ENCODE measurements around the gene PIP5K1C.
"Not testable (repeated sequence)": the region's sequence is repeated elsewhere in the genome, so short reads cannot be mapped to it uniquely, and the experiment has no call there.

PIP5K1C gene

DNA sequence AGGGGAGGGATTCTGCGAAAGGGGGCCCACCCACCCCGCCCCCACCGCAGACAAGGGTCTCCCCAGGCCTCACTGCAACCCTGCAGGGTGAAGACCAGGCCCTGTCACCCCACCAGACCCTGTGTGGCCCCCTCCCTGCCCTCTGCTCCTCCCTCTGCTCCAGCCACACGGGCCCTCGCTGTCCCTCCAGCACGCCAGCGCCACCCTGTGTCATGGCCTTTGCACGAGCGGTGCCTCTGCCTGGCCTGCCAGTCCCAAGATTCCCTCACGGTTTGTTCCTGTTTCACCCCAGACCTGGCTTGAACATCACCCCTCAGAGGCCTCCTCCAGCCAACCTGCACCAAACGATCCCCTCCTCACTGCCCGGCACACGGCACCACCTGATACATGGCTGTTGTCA is 27.3 kb downstream of the PIP5K1C start:
- no peak for DNase-seq

DNA sequence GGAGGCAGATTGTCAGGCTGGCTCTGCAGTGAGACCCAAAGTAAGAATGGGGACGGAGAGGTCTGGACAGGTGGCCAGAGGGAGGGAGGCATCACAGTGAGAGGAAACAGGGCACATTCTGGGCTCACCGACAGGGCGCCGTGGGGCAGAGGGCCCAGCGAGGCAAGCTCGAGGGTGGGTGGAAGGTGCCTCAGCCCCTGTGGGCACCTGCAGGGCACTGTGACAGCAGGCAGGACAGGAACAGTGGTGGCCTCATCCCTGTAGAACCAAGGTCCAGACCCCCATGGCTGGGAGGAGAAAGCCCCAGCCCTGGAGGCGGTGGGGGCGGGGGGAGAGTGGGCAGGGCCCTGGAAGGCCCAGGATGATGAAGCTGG is 27.7 kb downstream of the PIP5K1C start:
- no peak for DNase-seq

DNA sequence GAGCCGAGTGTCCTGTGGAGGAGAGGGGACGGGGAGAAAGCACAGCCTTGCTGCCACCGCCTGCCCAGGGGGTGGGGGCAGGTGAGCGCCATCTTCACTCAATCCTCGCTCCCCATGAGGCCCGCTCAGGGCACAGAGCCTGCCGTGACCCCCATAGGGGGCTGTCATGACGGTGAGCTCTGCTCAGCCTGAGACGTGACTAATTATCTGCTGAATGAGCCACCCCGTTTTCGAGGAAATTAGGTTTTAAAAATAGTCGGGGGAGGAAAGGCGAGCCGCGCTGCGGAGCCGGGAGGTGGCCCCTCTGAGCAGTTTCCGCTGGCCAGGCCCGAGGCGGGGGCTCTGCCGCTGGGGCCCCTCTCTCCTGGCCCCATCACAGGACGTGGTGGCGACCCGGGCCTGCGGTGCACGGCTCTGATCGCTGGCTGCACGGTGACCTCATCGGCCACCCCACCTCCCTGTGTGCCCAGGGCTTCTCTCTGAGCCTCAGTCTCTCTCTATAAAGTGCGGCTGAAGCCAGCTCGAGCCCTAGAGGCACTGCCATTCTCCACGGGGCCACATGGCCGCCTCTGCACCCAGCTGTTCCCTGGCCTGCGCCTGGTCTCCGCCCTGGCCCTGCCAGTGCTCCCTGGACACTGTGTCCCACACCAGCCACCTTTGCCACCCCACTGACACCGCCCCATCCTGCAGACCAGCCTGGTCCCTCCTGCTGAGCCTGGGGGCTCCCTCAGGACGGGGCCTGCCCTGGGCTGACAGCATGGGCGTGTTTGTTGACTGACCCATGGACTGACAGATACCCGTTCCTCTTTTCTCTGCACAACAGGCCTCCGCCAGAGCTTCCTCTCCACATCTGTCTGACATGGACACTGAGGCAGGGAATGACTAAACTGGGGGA is 28.3 kb downstream of the PIP5K1C start:
- no peak for DNase-seq

DNA sequence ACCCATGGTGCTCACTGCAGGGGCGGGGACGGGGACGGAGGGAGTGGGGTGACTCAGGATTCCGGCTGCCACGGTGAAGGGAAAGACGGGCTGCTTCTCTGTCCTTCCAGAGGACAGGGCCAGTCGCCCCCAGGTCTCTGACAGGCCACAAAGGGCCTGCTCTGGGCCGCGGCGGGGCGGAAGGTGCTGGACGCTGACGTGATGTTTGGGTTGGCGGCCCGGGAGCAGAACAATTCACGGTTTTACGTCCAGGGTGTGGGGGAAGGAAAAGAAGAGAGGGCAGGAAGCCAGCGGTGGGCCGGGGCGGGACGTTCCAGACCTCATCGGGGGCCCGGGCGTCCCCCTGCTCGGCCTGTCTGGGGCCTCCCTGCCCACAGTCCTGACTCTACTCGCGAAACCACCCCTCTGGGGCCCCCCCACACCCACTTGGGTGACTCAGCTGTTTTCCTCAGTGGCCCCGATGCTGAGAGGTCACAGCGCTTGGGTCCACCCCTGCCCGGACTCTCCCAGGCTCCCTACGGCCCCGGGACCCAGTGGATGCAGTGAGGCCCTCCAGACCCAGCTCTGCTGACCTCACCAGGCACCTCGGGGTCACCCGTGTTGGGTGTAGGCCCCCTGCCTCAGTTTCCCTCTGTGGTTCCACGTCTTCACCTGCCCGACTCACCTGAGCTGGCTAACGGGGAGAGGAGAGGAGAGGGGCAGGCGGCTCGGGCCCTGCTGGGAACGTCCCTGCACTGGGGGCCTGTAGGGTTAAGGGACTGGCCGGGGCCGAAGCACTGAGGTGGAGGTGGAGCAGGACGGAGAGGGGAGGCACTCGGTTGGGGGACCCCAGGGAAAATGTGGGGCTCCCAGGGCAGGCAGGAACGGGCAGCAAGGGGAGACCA is 29.2 kb downstream of the PIP5K1C start:
- DNase-seq: no peak

DNA sequence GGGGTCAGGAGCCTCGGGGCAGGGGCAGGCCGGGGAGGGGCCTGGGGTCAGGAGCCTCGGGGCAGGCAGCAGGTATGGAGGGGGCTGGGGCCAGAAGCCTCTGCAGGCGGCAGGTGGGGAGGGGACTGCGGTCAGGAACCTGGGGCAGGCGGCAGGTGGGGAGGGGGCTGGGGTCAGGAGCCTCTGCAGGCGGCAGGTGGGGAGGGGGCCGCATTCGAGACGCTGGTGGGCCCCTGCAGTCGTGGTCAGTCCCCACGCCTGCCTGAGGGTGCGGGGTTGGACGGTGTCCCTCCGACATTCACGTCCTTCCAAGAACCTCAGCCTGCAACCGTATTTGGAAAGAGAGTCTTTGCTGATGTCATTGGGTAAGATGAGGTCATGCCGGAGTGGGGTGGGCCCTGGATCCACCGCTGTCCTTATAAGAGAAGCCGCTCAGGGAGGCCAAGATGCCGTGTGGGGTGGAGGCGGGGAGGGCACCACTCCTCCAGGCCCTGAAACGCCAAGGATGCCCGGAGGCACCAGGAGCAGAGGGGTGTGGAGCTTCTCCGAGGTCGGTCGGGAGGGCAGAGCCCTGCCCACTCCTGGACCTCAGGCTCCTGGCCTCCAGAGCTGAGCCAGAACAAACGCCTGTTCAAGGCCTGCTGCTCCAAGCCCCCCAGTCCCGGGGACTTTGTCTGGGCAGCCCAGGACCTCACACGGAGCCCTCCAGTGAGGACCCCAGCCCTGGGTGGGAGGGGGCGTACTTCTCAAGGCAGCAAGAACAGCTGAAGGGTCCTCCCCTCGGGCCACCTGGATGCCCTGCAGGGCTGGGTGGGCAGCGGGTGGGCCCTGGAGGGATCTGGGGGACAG is 30.1 kb downstream of the PIP5K1C start:
- DNase-seq: no peak

DNA sequence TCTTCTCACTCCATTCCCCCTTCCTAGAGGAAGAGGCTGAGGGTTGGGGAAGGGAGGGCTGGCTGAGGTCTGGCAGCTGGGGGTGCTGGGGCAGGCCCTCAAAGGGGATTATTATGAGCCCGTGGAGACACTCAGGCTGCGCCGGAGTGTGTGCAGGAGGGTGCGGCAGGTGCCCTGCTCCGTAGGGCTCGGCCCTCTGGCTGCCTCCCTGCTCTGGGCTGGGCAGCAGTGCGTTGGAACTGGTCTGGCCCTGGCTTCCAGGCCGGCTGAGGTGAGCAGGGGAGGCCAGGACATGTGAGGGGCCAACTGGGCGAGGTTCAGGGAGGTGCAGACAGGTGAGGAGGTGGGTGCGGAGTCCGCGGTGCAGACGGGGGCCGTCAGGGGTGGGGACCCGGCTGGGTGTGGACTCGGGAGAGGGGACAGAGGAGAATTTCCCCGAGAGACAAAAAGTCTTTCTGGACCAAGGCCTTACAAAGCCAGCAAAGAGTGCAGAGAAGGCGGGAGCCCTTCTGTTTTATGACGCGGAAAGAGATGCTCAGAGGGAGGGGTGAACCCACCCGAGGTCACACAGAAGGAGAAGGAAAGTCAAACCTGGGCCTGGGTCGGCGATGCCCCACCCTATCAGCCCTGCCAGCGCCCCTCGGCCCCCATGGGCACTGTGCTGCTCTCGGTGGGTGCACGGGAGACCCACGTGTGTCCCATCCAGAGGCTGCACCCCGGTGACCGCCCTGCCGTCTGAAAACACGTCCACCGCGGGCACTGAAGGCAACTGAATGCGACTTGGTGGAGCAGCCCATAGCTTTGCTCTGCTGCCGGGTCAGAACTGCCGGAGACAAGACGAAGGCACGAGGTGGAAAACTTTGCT is 31.0 kb downstream of the PIP5K1C start:
- no peak for DNase-seq

DNA sequence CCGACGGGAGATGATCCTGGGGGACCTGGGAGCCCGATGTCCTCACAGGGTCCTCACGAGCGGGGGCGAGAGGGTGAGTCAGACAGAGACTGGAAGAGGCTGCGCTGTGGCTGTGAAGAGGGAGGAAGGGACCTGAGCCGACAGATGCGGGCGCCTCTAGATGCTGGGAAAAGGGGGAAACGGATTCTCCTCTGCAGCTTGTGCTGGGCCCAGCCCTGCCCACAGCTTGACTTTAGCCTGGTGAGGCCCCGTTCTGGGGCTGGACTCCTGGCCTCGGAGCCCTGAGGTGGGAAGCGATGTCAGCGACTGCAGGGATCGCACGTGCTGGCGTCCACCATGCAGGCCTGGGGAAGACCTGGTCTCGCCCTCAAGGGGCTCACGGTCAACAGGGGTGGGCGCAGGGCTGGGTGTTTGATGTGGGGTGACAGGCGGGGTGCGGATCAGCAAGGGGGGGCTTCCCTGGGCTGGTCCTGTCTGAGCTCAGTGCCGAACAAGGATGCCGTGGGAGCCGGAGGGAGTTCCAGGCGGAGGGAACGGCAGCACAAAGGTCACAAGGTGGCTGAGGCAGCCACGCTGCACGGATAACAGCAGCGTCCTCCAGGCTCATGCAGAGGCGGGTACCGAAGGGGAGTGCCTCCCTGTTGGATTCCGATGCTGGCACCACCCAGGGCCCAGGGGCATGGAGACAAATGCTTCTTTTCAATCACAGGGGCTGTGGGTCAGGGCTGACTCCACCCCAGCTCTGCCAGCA is 31.8 kb downstream of the PIP5K1C start:
- no peak for DNase-seq

DNA sequence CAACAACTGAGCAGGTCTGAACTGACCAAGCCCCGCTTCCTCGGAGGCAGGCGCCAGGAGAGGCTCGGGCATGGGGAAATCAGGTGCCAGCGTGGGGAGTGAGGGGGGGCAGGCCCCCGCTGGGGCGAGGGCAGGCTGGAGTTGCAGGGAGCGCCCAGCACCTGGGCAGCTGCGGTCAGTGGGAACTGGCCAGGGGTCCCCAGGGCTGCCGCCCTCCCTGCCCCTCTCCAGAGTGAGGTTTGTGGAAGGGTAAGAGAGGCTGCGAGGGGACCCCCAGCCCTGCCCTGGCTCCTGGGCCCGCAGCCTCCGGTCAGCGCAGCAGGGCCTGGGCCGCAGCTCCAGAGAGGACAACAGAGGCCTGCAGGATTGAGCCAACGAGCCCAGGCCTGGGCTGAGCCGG is 32.5 kb downstream of the PIP5K1C start:
- no peak for DNase-seq

DNA sequence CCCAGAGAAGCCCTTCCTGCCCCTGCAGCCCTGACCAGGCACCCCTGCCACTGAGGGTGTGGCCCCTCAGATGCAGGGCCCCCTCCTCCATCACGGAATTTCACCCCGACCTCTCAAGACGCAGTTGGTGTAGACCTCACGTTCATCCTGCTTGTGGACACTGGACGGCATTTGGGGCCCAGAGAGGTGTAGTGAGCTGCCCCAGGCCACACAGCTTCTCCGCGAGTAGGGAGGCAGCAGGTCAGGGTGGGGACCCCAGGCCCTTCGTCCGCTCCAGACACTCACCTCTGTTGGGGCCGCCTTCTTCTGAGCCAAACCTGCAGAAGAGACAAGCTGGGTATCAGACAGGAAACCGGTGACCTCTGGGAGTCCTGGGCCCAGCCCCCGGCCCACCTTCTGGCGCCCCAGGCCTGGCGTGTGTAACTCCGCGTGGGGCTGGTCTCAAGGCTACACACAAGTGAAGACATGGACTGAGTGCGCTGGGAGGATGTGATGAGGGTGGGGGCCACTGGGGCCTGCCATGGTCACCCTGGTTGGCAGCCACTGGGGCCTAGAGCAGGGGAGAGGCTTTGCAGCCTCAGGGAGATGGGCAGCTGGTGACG is 33.1 kb downstream of the PIP5K1C start:
- DNase-seq: no peak

DNA sequence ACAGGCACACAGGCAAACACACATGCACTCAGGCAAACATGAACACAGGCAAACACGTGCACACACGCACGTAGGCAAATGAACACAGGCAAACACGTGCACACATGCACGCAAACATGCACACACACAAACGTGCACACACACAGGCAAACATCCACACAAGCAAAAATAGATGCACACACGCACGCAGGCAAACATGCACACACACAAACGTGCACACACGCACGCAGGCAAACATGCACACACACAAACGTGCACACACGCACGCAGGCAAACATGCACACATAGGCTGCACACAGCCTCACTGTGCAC is 33.8 kb downstream of the PIP5K1C start:
- DNase-seq: not testable (repeated sequence)

DNA sequence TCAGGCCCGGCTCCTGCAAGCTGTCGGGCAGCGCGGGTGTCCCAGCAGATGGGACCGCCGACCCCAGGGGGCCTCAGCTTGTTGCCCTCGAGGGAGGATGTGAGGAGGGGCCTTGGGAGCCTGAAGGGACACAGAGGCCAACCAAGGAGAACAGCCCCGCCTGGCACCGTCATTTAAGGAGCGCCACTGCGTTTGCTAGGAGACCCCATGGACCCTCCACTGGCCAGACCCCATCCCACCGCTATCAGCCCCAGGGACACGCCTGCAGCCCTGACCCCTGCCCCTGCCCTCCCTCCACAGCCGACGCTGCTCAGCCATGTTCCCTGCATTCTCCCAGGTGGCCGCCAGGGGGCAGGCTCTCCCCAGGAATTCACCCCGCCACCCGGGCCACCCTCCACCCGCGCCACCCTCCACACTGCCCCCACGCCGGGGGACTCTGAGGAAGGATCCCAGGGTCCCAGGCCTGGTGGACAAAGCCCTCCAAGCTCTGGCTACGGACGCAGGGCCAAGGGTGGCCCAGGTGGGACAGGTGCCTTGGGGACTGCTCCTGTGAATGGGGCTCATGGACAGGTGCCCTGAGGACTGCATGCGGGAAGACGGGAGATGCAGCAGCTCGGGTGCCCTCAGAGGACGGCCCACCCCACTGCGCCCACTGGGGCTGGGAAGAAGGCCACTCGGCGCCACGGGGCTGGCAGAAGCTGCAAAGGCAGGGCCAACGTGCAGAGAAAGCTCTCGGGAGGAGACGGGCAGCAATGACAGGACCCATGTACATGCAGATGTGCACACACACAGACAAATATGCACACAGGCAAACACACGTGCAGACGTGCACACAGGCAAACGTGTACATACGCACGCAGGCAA is 34.4 kb downstream of the PIP5K1C start:
- DNase-seq: no peak

DNA sequence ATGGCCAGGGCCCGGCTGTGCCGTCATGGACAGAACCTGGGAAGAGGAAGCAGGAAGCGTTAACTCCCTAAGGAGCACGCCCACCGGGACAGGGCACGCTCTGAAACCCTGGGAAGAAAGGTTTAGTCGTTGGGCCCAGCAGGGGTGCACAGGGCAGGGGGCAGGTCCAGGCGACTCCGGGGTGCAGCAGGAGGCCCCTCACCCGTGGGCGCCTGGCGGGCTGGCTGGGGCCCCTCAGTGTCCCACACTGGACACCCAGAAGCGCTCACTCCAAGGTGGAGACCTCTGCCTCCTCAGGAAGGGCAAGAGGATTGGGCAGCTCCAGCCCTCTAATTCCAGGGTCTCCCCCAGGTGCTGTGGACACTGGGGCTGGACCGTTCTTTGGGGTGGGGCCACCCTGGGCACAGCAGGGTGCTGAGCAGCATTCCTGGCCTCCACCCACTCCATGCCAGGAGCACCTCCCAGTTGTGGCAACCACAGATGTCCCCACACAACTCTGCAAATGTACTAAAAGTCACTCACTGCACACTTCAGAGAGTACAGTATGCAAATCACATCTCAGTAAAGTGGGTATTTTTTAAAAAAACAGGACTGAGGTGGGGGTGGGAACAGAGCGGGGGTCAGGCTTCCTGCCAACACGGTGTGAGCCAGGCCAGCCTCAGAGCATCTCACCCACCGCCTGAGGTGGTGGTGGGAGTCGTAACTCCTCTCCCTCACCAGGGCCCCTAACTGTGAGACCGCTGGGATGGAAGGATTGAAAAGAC is 35.2 kb downstream of the PIP5K1C start:
- DNase-seq: no peak

DNA sequence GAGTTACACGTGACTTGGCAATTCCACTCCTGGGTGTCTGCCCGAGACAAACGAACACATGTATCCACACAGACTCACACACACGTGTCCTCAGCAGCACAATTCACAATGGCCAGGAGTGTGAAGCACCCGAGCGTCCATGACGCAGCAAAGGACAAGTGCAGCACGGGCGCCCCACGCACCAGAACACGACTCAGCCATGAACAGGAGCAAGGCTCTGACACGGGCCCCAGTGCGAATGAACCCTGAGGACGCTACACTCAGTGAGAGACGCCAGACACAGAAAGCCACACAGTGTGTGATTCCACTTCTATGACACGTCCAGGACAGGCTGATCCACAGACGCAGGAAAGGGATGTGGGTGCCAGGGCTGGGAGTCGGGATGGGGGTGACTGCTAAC is 36.4 kb downstream of the PIP5K1C start:
- DNase-seq: no peak

DNA sequence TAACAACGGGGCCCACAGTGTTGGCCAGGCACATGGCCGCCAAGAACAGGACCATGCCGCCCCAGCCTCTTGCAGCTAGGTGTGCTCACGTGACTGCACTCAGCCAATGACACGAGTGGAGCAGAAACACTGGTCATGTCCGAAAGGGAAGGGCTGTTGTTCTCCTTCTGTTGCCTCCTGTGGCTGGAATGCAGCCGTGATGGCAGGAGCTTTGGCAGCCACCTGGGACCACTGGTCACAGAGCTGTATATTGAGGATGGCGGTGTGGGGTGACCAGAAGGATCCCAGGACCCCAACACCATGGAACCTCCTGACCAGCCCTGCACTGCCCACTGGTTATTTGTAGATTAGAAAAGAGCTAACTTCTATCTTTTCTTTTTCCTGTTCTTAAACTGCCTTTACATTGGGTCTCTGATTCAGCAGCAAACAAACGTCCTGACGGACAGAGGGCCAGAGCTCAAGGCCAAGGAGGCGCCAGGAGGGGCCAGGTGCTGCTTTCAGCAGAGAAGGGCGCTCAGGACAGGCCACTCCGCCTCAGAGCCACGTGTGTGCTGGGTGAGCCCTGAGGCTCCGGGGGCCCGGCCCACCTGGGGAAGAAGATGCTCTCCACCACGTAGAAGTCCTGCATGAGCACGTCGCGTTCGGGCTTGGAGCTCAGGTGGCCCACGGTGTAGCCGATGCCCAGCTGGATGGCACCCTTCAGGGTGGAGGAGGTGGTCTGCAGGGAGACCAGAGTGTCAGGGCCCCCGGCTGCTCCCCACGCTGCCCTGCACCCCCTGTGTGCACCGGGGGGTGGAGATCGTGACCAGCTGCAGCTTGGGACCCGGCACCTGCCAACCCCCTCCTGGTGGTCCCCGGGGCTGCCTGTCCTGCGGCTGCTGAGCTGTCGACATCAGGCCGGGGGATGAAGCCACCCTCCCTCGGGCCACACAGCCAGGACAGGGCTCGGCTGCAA is 38.7 kb downstream of the PIP5K1C start:
- DNase-seq: no peak

DNA sequence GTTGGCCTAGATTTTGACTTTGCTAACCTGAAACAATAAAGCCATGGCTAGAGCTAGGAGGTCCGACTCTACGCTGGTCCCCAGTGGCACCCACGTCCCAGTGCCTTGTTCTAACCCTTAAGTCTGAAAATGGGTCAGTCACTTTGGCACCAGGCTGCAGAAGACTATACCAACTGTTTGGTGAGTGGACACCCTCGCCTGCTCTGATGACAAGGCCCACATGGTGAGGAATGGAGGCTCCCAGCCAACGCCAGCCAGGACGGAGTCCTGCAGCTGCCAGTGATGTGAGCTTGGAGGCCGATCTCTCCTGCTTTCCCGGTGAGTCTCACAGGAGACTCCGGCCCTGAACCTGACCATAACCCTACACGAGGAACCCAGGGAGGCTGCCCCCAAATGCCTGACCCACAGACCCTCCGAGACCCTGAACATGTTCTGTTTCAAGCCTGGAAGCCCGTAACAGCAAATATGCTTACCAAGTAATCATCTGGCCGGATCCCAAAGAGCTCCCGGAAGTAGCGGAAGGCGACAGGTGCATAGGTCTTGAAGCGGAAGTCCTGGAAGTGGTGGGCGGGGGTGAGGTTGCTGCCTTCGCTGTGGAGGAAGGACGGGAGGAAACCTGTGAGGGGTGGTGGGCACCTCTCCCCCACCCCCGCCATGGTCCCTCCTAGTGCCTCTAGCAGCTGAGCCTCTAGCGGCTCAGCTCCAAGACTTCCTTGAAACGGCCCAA is 39.6 kb downstream of the PIP5K1C start:
- DNase-seq: no peak

DNA sequence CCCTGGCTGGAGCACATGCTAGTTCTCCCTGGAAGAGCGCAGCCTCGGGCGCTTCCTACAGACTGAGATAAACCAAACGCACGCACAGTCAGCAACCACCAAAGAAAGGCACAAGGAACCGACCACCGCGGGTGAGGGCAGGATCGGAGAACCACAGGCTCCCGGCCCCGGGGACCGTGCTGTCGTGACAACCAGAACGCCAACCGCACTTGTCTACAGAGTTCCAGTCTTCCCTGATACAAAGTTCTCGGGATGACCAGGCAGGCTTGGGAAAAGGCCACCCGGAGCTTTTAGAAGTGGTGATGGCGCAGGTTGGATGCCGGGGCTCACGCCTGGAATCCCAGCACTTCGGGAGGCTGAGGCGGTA is 40.5 kb downstream of the PIP5K1C start:
- no peak for DNase-seq
